ENCODE data around the gene ARVCF.

The ARVCF gene, protein sequence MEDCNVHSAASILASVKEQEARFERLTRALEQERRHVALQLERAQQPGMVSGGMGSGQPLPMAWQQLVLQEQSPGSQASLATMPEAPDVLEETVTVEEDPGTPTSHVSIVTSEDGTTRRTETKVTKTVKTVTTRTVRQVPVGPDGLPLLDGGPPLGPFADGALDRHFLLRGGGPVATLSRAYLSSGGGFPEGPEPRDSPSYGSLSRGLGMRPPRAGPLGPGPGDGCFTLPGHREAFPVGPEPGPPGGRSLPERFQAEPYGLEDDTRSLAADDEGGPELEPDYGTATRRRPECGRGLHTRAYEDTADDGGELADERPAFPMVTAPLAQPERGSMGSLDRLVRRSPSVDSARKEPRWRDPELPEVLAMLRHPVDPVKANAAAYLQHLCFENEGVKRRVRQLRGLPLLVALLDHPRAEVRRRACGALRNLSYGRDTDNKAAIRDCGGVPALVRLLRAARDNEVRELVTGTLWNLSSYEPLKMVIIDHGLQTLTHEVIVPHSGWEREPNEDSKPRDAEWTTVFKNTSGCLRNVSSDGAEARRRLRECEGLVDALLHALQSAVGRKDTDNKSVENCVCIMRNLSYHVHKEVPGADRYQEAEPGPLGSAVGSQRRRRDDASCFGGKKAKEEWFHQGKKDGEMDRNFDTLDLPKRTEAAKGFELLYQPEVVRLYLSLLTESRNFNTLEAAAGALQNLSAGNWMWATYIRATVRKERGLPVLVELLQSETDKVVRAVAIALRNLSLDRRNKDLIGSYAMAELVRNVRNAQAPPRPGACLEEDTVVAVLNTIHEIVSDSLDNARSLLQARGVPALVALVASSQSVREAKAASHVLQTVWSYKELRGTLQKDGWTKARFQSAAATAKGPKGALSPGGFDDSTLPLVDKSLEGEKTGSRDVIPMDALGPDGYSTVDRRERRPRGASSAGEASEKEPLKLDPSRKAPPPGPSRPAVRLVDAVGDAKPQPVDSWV

DNA sequence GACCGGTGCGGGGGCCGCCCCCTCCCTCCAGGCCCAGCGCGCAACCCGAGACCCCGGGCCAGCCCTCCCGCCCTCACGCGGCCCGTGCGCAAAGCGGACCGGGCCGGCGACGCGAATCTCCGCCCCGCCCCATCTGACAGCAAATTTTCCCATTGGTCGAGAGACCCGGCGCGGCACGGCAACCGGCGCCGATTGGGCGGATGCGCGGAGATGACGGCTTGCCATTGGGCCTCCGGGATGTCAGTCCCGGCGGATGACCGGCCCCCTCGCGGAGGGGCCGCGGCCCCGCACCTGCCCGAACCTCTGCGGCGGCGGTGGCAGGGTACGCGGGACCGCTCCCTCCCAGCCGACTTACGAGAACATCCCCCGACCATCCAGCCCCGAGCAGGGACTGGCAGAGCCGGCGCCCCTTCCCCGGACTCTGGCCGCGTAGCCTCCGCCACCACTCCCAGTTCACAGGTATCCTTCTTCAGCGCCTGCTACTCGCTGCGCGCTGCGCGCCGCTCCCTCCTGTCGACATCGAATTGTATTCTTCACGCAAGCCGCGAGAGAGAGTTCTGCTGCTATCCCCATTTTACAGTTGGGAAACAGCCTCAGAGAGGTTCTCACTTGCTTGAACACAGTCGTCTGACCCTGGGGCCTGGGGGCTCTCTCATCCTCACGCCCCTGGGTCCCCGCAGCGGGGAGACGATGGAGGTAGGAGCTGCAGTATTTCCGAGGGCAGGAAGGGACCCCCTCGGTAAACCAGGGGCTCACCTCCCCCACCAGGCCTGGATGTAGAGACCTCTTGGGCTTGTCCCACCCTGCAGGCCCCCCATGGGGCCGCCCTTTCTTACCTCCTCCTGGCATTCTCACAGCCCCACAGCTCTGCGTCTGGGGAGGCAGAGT is at the start of gene ARVCF:
Gene ARVCF, minus strand, starts transcription at position 90 of the 888 bp plus-strand sequence. CDS start 26,029 bp downstream, outside the sequence.
- DNase-seq (ENCODE audit: low spot score) = peak; percentile 85

DNA sequence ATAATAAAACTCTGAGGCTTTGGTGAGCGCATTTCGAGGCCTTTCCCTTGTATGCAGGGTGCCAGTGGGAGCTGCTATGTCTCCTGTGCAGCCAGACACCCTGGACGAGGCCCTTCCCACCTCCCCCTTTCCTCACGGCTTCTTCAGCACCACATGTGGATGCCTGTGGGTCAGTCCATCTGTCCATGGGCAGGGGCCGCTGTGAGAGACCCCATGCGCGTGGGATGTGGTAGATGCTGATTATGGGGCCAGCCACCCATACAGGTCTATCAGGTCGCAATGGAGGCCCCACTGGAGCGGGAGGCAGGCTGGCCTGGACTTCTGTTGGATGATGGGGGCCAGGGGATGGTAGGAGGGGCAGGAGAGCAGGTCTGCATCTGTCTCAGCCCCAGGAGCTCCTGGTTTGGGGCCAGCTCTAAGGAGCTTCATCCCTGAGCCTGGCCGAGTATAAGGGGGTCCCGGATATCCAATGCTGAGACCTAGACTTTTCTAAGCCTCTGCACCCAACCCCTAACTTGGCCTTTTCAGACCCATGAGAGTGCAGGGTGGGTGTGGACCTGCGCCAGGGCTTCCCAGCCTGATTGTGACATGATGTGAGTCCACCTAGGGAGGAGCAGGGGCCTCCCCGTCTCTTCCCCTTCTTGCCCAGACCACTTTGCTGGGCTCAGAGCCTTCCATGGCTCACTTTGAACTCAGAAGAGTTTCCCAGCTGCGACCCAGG is 49.4 kb upstream of the ARVCF start:
- DNase-seq (ENCODE audit: low spot score) = no peak

DNA sequence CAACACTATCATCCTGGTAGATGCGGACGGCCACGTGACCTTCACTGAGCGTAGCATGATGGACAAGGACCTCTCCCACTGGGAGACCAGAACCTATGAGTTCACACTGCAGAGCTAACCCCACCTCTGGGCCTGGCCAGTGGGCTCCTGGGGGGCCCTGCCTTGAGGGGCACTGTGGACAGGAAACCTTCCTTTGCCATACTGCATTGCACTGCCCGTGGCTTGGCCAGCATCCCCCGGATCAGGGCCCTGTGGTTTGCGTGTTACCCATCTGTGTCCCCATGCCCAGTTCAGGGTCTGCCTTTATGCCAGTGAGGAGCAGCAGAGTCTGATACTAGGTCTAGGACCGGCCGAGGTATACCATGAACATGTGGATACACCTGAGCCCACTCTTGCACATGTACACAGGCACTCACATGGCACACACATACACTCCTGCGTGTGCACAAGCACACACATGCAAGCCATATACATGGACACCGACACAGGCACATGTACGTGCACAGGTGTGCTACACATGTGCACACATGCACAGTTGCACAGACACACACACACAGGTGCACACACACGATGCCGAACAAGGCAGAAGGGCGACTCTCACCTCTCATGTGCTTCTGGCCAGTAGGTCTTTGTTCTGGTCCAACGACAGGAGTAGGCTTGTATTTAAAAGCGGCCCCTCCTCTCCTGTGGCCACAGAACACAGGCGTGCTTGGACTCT is 48.1 kb upstream of the ARVCF start:
- DNase-seq (ENCODE audit: low spot score) = no peak

- DNase-seq (ENCODE audit: low spot score) = no peak
These were observed 47.5 kb upstream of the ARVCF start for GRCh38 chr22:20064140-20064480.

GRCh38 chr22:20063271-20064139 is 46.9 kb upstream of the ARVCF start:
- DNase-seq (ENCODE audit: low spot score) = no peak

DNA sequence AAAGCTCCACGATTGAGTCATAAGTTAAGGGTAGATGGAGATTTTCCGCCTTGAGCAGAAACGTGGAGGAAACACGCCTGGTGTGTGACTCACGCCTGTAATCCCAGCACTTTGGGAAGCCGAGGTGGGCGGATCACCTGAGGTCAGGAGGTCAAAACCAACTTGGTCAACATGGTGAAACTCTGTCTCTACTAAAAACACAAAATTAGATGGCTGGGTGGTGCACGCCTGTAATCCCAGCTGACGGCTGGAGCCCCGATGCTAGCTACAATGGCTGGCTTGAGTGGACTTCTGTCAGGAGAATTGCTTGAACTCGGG is 46.1 kb upstream of the ARVCF start:
- DNase-seq (ENCODE audit: low spot score) = no peak

GRCh38 chr22:20062043-20062765 is 45.6 kb upstream of the ARVCF start:
- DNase-seq (ENCODE audit: low spot score) = no peak

DNA sequence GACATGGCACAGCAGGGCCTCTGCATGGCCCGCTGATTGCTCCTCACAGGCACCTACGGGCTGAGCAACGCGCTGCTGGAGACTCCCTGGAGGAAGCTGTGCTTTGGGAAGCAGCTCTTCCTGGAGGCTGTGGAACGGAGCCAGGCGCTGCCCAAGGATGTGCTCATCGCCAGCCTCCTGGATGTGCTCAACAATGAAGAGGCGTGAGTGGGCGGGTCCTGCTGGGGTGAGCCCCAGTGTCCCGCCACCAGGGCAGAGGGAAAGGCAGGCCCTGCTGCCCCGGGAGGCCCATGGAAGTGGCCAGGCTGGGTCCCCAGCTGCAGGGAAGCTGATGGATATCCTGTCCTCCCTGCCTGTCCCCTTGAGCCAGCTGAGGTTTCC is 44.8 kb upstream of the ARVCF start:
- no peak for DNase-seq (ENCODE audit: low spot score)

GRCh38 chr22:20060700-20061480 is 44.3 kb upstream of the ARVCF start:
- no peak for DNase-seq (ENCODE audit: low spot score)

DNA sequence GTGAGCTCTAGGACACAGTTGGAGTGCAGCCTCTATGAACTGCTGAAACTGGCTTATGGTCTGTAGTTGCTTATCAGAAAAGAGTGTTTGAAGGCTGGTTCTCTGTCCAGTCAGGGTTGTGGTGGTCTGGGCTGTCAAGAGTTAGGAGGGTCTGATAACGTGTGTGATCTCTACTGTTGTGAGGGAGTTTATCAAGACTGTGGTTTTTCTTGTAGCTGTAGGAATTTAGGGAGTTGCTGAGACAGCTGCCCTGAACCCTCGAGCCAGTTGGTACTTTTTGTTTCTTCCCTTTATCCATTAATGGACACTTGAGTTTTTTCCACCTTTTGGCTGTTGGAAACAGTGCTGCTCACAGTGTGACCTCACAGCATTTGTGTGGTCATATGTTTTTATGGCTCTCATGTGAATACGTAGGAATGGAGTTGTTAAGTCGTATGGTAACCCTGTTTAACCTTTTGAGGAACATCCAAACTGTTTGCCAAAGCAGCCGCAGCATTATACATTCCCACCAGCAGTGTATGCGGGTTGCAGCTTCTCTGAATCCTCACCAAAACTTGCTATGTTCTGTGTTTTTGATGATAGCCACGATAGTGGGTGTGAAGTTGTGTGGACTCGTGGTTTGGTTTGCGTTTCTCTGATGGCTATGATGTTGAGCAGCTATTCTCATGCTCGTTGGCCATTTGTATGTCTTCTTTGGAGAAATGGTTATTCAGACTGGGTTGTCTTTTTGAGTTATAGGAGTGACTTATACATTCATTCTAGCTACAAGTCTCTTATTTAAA is 42.6 kb upstream of the ARVCF start:
- DNase-seq (ENCODE audit: low spot score) = no peak

- no peak for DNase-seq (ENCODE audit: low spot score)
These were observed 41.1 kb upstream of the ARVCF start for GRCh38 chr22:20057596-20058268.

GRCh38 chr22:20056696-20057386 is 40.2 kb upstream of the ARVCF start:
- DNase-seq (ENCODE audit: low spot score) = no peak

DNA sequence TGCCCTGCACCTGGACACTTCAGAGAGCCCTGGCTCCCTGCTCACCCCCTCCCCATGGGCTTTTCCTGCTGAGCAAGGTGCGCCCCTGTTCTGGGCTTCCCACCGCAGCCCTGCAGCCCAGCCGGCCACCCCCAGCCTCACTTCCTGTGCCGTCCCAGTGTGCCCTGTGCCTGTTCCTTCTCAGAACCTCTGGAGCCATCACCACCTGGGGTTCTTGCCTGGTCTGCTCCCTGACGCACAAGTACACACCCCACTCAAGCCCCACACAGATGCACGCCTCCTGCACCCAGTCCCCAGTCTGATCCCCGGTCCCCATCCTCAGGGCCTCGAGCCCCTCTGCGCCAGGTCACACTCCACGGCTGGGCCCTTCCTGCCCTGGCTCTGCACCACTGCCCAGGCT is 39.5 kb upstream of the ARVCF start:
- no peak for DNase-seq (ENCODE audit: low spot score)

DNA sequence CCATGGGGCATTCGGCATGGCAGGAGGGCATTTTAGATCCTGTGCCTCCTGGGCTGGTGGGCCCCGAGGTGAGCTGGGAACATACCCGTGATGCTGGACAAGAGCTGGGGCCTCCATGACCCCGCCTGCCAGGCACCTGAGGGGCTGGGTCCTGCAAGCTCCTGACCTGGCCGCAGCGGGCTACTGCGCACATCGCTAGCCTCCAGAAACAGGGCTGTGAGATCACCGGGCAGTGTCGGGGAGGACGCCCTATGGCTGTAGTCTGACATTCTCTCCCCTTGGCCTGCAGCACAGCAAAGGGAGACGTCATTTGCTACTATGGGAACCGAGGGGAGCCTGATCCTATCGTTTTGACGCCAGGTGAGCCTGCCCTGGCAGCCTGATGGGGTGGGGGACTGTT is 39.0 kb upstream of the ARVCF start:
- DNase-seq (ENCODE audit: low spot score) = no peak

DNA sequence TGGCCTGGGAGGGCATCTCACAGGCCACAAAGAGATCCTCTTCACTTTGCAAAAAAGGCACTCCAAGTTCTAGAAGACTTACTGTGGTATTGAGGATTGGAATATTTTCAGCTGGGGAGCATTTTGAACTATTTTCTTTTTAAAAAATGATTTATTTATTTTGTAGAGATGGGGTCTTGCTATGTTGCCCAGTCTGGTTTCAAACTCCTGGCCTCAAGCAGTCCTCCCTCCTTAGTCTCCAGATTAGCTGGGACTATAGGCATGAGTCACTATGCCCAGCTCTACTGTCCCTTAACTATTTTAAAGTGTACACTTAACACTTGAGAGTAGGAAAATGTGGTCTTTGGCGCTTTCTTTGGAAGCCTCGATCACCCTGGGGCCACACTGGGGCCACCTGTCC is 38.5 kb upstream of the ARVCF start:
- no peak for DNase-seq (ENCODE audit: low spot score)

DNA sequence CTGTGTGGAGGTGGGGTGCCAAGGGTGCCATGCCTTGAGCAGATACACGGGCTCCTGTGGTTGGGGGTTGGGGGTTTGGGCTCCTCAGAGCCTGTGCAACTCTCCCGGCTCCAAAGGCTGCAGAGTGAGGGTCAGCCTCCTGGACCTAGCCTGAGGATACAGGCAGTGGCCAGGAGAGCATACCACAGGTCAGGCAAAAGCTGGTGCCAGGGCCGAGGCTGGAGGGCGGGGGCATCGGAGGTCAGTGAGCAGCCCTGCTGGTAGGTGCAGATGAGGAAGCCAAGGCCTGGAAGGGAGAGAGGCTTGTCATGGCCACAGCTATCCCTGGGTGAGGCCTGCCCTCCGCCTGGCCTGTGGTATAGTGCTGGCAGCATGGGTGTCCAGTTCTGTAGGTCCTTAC is 37.9 kb upstream of the ARVCF start:
- DNase-seq (ENCODE audit: low spot score) = no peak

GRCh38 chr22:20054034-20054427 is 37.4 kb upstream of the ARVCF start:
- no peak for DNase-seq (ENCODE audit: low spot score)
